OCI-LY7 (cell line): Measurements from ENCODE around the gene CD38. TPM values are rescaled to one million over a fixed set of nuclear protein-coding genes. Genes with fewer than 3 reads are reported as not detected.

ENCODE experiments used
- BruUV-seq: library from RNA; stranded (reverse); fragments of 400-500 nt; replicated peaks from 2 replicates; lab custom pipeline; 2021; lab: Mats Ljungman, UMichigan
- CTCF ChIA-PET: fragments of 300-600 bp; sonication (Branson Sonifier 250); formaldehyde crosslinking; loops from one replicate; lab custom pipeline; 2022; ENCODE audit warnings: antibody characterized with exemption; ENCODE audit not compliant: unreplicated experiment; lab: Charles Lee
- POLR2A ChIA-PET: fragments of 300-600 bp; sonication (Branson Sonifier 250); formaldehyde crosslinking; loops from one replicate; lab custom pipeline; 2022; ENCODE audit warnings: antibody characterized with exemption; lab: Charles Lee
- DNase-seq: peaks from one replicate; pipeline ENCODE4 v3.0.0-alpha.2; 2015; ENCODE audit warnings: low spot score
- H2AFZ ChIP-seq: fragments of 200-600 bp; sonication (generic), shearing (Covaris generic); 2 replicates; pipeline ENCODE4 v1.6.1; 2014; ENCODE audit warnings: mild to moderate bottlenecking, antibody characterized with exemption, low read length, moderate library complexity
- H3K27ac ChIP-seq: fragments of 200-600 bp; sonication (generic); 2 replicates; pipeline ENCODE4 v1.5.1; 2014; ENCODE audit warnings: mixed run types, low read depth, mild to moderate bottlenecking, moderate library complexity, low read length, inconsistent platforms; ENCODE audit not compliant: poor library complexity, severe bottlenecking
- H3K36me3 ChIP-seq: fragments of 200-600 bp; sonication (generic); 2 replicates; pipeline ENCODE4 v1.6.1; 2014; ENCODE audit warnings: mild to moderate bottlenecking, antibody characterized with exemption, low read length, moderate library complexity, mixed read lengths; ENCODE audit not compliant: insufficient read depth
- H3K4me1 ChIP-seq: fragments of 200-600 bp; sonication (generic); 2 replicates; pipeline ENCODE4 v1.5.1; 2014; ENCODE audit warnings: mild to moderate bottlenecking, low read length; ENCODE audit not compliant: insufficient read depth, poor library complexity, severe bottlenecking
- H3K4me2 ChIP-seq: fragments of 200-600 bp; sonication (generic); 2 replicates; pipeline ENCODE4 v1.6.1; 2014; ENCODE audit warnings: mild to moderate bottlenecking, low read length
- H3K4me3 ChIP-seq: fragments of 200-600 bp; sonication (generic); 2 replicates; pipeline ENCODE4 v1.5.1; 2014; ENCODE audit warnings: mild to moderate bottlenecking, low read depth, low read length; ENCODE audit not compliant: poor library complexity, severe bottlenecking
- H3K79me2 ChIP-seq: fragments of 200-600 bp; sonication (generic); 2 replicates; pipeline ENCODE4 v1.6.1; 2016; ENCODE audit warnings: low read depth, mild to moderate bottlenecking, low read length, moderate library complexity, mixed read lengths; ENCODE audit not compliant: insufficient read depth
- H3K9me2 ChIP-seq: fragments of 200-600 bp; sonication (generic); 2 replicates; pipeline ENCODE4 v1.6.1; 2016; ENCODE audit warnings: mild to moderate bottlenecking, low read length, mixed read lengths; ENCODE audit not compliant: insufficient read depth
- H3K9me3 ChIP-seq: fragments of 200-600 bp; sonication (generic); 2 replicates; pipeline ENCODE4 v1.6.1; 2014; ENCODE audit warnings: mild to moderate bottlenecking, mixed run types, low read length, mixed read lengths
- H4K20me1 ChIP-seq: fragments of 200-600 bp; sonication (generic); 2 replicates; pipeline ENCODE4 v1.6.1; 2014; ENCODE audit warnings: mild to moderate bottlenecking, antibody characterized with exemption, low read length, moderate library complexity, mixed read lengths; ENCODE audit not compliant: insufficient read depth
- EZH2phosphoT487 ChIP-seq: fragments of 200-600 bp; sonication (generic); IDR thresholded peaks from 2 replicates; pipeline ENCODE4 v1.6.1; 2018; ENCODE audit warnings: low read depth, borderline replicate concordance, mild to moderate bottlenecking, mixed run types, antibody characterized with exemption, low read length, moderate library complexity, mixed read lengths
- intact Hi-C: fragments of 100-400 bp; cut with micrococcal nuclease; formaldehyde crosslinking; loops from one replicate; pipeline ENCODE4 v1.10.0; 2022; ENCODE audit not compliant: unreplicated experiment
- total RNA-seq, 2 experiments: library from RNA; depleted of rRNA in 1 of 2; stranded (reverse); fragments of >200 nt in 1 of 2; shearing (Covaris generic) in 1 of 2; gene quantifications; 2 replicates each; pipeline ENCODE4 v1.2.3, GENCODE V29; 2014 to 2022
- TF ChIP-seq, protein P1 (sequence below): fragments of 200-600 bp; sonication (generic); conservative IDR thresholded peaks from 2 replicates; pipeline ENCODE4 v1.5.1; 2014; ENCODE audit warnings: mild to moderate bottlenecking, antibody characterized with exemption, low read length, moderate library complexity, mixed read lengths

The CD38 gene
- total RNA-seq, 2 experiments from 2014 or later = 92.0 to 176 TPM

DNA sequence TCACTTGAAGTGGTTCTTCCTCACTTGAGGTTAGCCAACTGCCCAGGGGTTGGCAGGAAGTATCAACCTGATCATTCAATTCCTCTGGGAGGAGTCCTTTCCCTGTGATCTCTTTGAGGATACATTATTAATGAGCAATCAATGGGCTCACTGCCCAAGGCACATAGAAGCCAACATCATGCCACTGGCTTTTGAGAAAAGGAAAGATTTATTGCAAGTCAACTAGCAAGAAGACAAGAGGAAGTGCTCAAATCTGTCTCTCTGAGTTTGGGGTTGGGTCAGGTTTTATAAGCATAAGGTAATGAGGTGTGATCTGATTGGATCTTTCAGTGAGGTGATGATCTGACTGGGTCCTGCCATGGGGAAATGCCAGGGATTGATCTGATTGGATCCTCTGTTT, 120.8 kb downstream of the CD38 start:
- Histone ChIP-seq H3K9me2 (no peaks in the 10 kb centered on the region), H3K36me3 (no peaks in the 10 kb centered on the region), H4K20me1 (no peaks in the 10 kb centered on the region), H3K9me3 (no peaks in the 10 kb centered on the region), H2AFZ (no peak overlapping the region), H3K27ac (no peak overlapping the region), H3K4me3 (no peak overlapping the region), H3K4me2 (no peak overlapping the region), H3K79me2 (no peaks in the 10 kb centered on the region), H3K4me1 (no peaks in the 10 kb centered on the region)
- no TSS peak for BruUV-seq
- ChIA-PET POLR2A (no interaction called here), CTCF (interaction anchor here (1.6 kb wide), 1 partner anchor 16 kb away, joined by 3 read pairs; no protein-coding TSS in a partner anchor)
- intact Hi-C loops = no loop called here
- no peak for TF ChIP-seq EZH2phosphoT487
- TF ChIP-seq, protein P1, sequence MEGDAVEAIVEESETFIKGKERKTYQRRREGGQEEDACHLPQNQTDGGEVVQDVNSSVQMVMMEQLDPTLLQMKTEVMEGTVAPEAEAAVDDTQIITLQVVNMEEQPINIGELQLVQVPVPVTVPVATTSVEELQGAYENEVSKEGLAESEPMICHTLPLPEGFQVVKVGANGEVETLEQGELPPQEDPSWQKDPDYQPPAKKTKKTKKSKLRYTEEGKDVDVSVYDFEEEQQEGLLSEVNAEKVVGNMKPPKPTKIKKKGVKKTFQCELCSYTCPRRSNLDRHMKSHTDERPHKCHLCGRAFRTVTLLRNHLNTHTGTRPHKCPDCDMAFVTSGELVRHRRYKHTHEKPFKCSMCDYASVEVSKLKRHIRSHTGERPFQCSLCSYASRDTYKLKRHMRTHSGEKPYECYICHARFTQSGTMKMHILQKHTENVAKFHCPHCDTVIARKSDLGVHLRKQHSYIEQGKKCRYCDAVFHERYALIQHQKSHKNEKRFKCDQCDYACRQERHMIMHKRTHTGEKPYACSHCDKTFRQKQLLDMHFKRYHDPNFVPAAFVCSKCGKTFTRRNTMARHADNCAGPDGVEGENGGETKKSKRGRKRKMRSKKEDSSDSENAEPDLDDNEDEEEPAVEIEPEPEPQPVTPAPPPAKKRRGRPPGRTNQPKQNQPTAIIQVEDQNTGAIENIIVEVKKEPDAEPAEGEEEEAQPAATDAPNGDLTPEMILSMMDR = no peak
- DNase-seq = no peak

DNA sequence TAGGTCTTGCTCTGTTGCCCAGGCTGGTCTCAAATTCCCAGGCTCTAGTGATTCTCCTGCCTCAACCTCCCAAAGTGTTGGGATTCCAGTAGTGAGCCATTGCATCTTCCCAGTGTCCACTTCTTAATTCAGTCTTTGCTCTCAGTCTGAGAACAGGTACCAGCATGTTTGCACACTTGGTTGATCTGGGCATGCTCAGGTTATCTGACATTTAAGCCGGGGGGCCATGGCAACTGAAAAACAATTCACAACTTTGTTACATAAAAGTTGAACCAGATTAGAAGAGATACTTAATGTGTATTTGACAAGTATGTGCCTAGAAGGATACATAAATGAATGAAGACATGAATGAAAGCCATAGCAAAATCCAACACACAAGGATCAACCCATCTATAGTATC, 121.4 kb downstream of the CD38 start:
- H4K20me1 ChIP-seq = no peaks in the 10 kb centered on the region
- intact Hi-C loops = no loop called here
- no peak overlapping the region for H2AFZ ChIP-seq
- H3K36me3 ChIP-seq = no peaks in the 10 kb centered on the region
- H3K9me3 ChIP-seq = no peaks in the 10 kb centered on the region
- no peak for DNase-seq
- no peaks in the 10 kb centered on the region for H3K9me2 ChIP-seq
- no peak overlapping the region for H3K27ac ChIP-seq
- no peak overlapping the region for H3K4me3 ChIP-seq
- ChIA-PET CTCF (no interaction called here), POLR2A (no interaction called here)
- H3K4me2 ChIP-seq = no peak overlapping the region
- H3K79me2 ChIP-seq = no peaks in the 10 kb centered on the region
- TF ChIP-seq, protein P1 = no peak
- no peak for TF ChIP-seq EZH2phosphoT487
- H3K4me1 ChIP-seq = no peaks in the 10 kb centered on the region
- no TSS peak for BruUV-seq

- Histone ChIP-seq H3K27ac (no peak overlapping the region), H3K9me3 (no peaks in the 10 kb centered on the region), H3K4me1 (no peaks in the 10 kb centered on the region), H3K4me2 (no peak overlapping the region), H2AFZ (no peak overlapping the region), H3K79me2 (no peaks in the 10 kb centered on the region), H3K4me3 (no peak overlapping the region), H3K36me3 (no peaks in the 10 kb centered on the region), H4K20me1 (no peaks in the 10 kb centered on the region), H3K9me2 (no peaks in the 10 kb centered on the region)
- intact Hi-C loops = no loop called here
- POLR2A ChIA-PET = no interaction called here
- TF ChIP-seq, protein P1 = no peak
- TF ChIP-seq EZH2phosphoT487 = no peak
- DNase-seq = no peak
- no TSS peak for BruUV-seq
- CTCF ChIA-PET = no interaction called here
Observed at GRCh38 chr4:15901007-15901406, 122.9 kb downstream of the CD38 start.
